HCEC 1CT (cell line): Measurements from ENCODE around the gene ATXN1.

Source experiments
- DNase-seq: peaks from one replicate; pipeline ENCODE4 v3.0.0-alpha.2; 2017

Gene ATXN1

GRCh38 chr6:16345449-16346330 lies 415.6 kb downstream of the ATXN1 start:
- peak; percentile 89 for DNase-seq

- no peak for DNase-seq
Observed at GRCh38 chr6:16344756-16345155, 416.5 kb downstream of the ATXN1 start.

GRCh38 chr6:16343593-16343992 lies 417.7 kb downstream of the ATXN1 start:
- DNase-seq, result no peak

- no peak for DNase-seq
Observed at GRCh38 chr6:16339265-16339587, 422.0 kb downstream of the ATXN1 start.

- peak; percentile 99 for DNase-seq
Observed at GRCh38 chr6:16338577-16339264, 422.5 kb downstream of the ATXN1 start.

GRCh38 chr6:16337295-16337975 lies 423.8 kb downstream of the ATXN1 start:
- DNase-seq, result peak; percentile 94

- no peak for DNase-seq
Observed at GRCh38 chr6:16336911-16337294, 424.4 kb downstream of the ATXN1 start.

GRCh38 chr6:16336056-16336818 lies 425.0 kb downstream of the ATXN1 start:
- no peak for DNase-seq

- DNase-seq, result no peak
Observed at GRCh38 chr6:16335176-16335575, 426.1 kb downstream of the ATXN1 start.

GRCh38 chr6:16334671-16335070 lies 426.6 kb downstream of the ATXN1 start:
- DNase-seq, result peak; percentile 95

- peak; percentile 55 for DNase-seq
Observed at GRCh38 chr6:16333580-16333979, 427.7 kb downstream of the ATXN1 start.

GRCh38 chr6:16332175-16332542 lies 429.1 kb downstream of the ATXN1 start:
- DNase-seq, result peak; percentile 64

- DNase-seq, result peak; percentile 86
Observed at GRCh38 chr6:16331384-16332174, 429.7 kb downstream of the ATXN1 start.

GRCh38 chr6:16329233-16329632 lies 432.0 kb downstream of the ATXN1 start:
- DNase-seq, result no peak

- no peak for DNase-seq
Observed at GRCh38 chr6:16327777-16328325, 433.4 kb downstream of the ATXN1 start.

GRCh38 chr6:16326971-16327776 lies 434.1 kb downstream of the ATXN1 start:
- no peak for DNase-seq

GRCh38 chr6:16326531-16326930 lies 434.7 kb downstream of the ATXN1 start:
- DNase-seq, result no peak

- no peak for DNase-seq
Observed at GRCh38 chr6:16324606-16325225, 436.5 kb downstream of the ATXN1 start.

GRCh38 chr6:16324184-16324583 lies 437.1 kb downstream of the ATXN1 start:
- no peak for DNase-seq

GRCh38 chr6:16322666-16323312 lies 438.5 kb downstream of the ATXN1 start:
- DNase-seq, result peak; percentile 90
